Vagina (tissue), 2 donors: Measurements from ENCODE around the gene UNC13B.

Source experiments
- POLR2A ChIP-seq, 2 donors: fragments of 450-650 bp; IDR thresholded peaks; one replicate each; pipeline ENCODE4 v1.6.1; 2017; ENCODE audit warnings: antibody characterized with exemption in 2 of 2, mild to moderate bottlenecking in 2 of 2, moderate library complexity in 2 of 2
- POLR2AphosphoS5 ChIP-seq, 2 donors: sonication (generic); formaldehyde crosslinking; IDR thresholded peaks; one replicate each; pipeline ENCODE4 v1.9.0; 2017; ENCODE audit warnings: antibody characterized with exemption in 2 of 2, mild to moderate bottlenecking in 2 of 2, low read depth in 1 of 2; ENCODE audit not compliant: insufficient read depth in 1 of 2
- TF ChIP-seq, protein P1 (sequence below), 3 experiments: fragments of 450-650 bp in 2 of 3; fragments of 200-600 bp in 1 of 3; sonication (generic) in 1 of 3; IDR thresholded peaks; one replicate each; pipeline ENCODE4 v1.5.1; 2017 to 2019; ENCODE audit warnings: antibody characterized with exemption in 3 of 3, mild to moderate bottlenecking in 2 of 3, moderate library complexity in 2 of 3

DNA sequence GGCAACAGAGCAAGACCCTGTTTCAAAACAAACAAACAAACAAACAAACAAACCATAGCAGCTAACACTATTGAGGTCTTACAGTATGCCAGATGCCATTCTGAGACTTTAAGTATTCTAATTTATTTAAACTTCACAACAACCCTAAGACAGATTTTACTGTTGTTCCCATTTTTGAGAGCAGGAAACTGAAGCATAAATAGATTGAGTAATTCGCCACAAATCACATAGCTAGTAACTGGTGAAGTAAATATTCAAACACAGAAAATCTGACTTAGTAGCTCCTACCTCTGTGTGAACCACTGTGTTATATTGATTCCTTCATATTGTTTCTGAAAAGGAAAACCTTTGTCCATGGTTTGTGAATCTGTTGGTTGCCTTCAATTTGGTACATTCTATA lies 98.4 kb downstream of the UNC13B start:
- no peak for TF ChIP-seq POLR2A (IDR thresholded peaks at IDR 0.05)
- TF ChIP-seq, protein P1, sequence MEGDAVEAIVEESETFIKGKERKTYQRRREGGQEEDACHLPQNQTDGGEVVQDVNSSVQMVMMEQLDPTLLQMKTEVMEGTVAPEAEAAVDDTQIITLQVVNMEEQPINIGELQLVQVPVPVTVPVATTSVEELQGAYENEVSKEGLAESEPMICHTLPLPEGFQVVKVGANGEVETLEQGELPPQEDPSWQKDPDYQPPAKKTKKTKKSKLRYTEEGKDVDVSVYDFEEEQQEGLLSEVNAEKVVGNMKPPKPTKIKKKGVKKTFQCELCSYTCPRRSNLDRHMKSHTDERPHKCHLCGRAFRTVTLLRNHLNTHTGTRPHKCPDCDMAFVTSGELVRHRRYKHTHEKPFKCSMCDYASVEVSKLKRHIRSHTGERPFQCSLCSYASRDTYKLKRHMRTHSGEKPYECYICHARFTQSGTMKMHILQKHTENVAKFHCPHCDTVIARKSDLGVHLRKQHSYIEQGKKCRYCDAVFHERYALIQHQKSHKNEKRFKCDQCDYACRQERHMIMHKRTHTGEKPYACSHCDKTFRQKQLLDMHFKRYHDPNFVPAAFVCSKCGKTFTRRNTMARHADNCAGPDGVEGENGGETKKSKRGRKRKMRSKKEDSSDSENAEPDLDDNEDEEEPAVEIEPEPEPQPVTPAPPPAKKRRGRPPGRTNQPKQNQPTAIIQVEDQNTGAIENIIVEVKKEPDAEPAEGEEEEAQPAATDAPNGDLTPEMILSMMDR (IDR thresholded peaks at IDR 0.05), result no peak
- TF ChIP-seq POLR2AphosphoS5 (IDR thresholded peaks at IDR 0.05; ENCODE audit: insufficient read depth in 1 of 2, low read depth in 1 of 2), result no peak
